ENCODE measurements around the gene FADD. TPM values are rescaled to one million over a fixed set of nuclear protein-coding genes. Genes with fewer than 3 reads are reported as not detected.
"Not testable (repeated sequence)": the region's sequence is repeated elsewhere in the genome, so short reads cannot be mapped to it uniquely, and the experiment has no call there.

The FADD gene
- polyA plus RNA-seq, 3 donors: 5.4 to 9.5 (median 7.7) TPM

DNA sequence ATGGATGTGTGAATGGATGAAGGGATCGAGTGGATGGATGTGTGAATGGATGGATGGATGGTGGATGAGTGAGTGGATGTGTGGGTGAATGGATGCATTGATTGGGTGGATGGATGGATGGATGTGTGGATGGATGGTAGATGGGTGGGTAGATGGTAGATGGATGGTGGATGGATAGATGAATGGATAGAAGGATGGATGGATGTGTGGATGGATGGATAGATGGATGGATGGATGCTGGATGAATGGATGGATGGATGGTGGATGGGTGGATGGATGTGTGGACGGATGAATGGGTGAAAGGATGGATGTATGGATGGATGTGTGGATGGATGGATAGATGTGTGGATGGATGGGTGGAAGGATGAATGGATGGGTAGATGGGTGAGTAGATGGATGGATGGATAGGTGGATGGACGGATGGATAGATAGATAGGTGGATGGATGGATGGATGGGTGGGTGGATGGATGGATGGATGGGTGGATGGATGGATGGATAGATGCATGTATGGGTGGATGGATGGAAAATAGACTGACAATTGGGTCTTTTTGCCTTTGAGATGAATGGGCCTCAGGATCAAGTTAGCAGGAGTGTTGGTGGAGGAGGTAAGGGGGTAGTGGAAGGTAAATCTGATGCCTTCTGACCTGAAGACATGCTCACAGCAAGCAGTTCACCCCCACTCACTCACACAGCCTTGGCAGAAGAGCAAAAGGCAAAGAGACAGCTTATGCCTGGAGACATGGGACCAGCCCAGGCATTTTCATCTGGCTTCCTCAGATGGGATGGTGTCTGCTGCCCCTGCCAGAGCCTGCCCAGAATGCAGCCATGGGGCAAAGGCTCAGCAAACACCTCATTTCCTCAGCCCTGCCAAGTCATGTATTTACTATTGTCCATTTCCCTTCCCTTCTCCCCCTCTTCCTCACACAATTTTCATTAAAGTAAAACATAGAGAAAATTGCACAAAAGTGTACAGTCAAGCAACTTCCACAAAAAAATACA lies 8.0 kb upstream of the FADD start:
- Histone ChIP-seq H3K9me3 (replicated peaks in 1 of 2; ENCODE audit: control insufficient read depth in 1 of 2, insufficient read depth in 1 of 2, low read length in 2 of 2) (no peaks in the 10 kb centered on the region), H3K79me2 (ENCODE audit: insufficient read depth, low read length) (no peaks in the 10 kb centered on the region), H3K9ac (ENCODE audit: insufficient read depth, low read length, poor library complexity, severe bottlenecking) (no peak overlapping the region), H2AFZ (ENCODE audit: insufficient read depth, low read depth, low read length, poor library complexity, severe bottlenecking) (no peak overlapping the region), H3K27me3 (ENCODE audit: control insufficient read depth in 2 of 2, insufficient read depth in 2 of 2, low read length in 2 of 2) (peaks cover 0 to 2% of the 10 kb centered on the region in 2 donors), H4K20me1 (ENCODE audit: insufficient read depth, low read length) (no peaks in the 10 kb centered on the region), H3K36me3 (replicated peaks in 1 of 2; ENCODE audit: control insufficient read depth in 1 of 2, insufficient read depth in 2 of 2, low read length in 2 of 2) (no peaks in the 10 kb centered on the region), H3K27ac (ENCODE audit: low read depth in 1 of 2, low read length in 2 of 2) (no peak overlapping the region), H3K4me2 (replicated peaks; ENCODE audit: extremely low read depth, low read length, poor library complexity, severe bottlenecking) (no peak overlapping the region), H3K4me1 (ENCODE audit: control insufficient read depth in 1 of 2, insufficient read depth in 2 of 2, low read length in 2 of 2) (no peaks in the 10 kb centered on the region), H3K4me3 (replicated peaks in 1 of 3; ENCODE audit: low read depth in 2 of 3, low read length in 3 of 3) (no peak overlapping the region)
- Mint-ChIP-seq H3K27me3 (ENCODE audit: low read depth in 3 of 3) (peaks cover 14 to 21% (median 18%) of the 10 kb centered on the region in 3 donors), H3K4me1 (peaks cover 7% of the 10 kb centered on the region), H3K27ac (peak overlapping the region in 1 of 7 donors; percentile 47), H3K9me3 (peaks cover 0 to 3% (median 0%) of the 10 kb centered on the region in 7 donors), H3K36me3 (no peaks in the 10 kb centered on the region), H3K4me3 (no peak overlapping the region)
- intact Hi-C loops (cut with micrococcal nuclease): loop anchor here (5.0 to 10.0 kb wide), 4 partner anchors 273 to 1290 kb away; partner anchors contain the start of genes IGHMBP2 (in 1 of the 2), LTO1 (in 1 of the 2) and MRPL21 (in 1 of the 2)
- DNase-seq: no peak
- TF ChIP-seq CTCF (IDR thresholded peaks at IDR 0.05): no peak
- WGBS (ENCODE audit: insufficient coverage): 90% methylated on average over 3 of the region's 3 CpGs

DNA sequence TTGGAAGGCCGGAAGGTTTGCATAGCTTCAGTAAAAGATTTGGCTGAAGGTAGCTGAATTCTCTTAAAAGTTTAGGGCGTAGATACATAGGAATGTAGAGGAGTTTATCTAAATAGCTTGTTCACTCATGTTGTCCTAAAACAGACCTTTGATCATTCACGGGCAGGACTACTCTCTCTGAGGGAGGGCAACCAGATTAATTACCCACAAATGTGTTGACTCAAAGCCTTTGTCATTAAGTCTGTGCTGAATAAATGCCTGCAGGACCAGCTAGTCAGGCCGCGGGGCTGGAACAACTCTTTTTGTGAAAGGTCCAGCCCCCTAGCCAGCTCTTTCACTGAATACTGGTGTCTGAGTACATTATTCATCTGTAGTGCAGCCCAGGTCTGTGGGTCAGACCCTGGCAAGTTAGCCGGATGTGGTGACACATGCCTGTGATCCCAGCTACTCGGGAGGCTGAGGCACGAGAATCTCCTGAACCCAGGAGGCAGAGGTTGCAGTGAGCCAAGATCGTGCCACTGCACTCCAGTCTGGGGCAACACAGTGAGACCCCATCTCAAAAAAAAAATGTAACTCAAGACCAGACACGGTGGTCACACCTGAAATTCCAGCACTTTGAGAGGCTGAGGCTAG lies 2.8 kb upstream of the FADD start:
- Histone ChIP-seq H3K79me2 (ENCODE audit: insufficient read depth, low read length) (peaks cover 26% of the 10 kb centered on the region), H3K4me2 (replicated peaks; ENCODE audit: extremely low read depth, low read length, poor library complexity, severe bottlenecking) (no peak overlapping the region), H3K27ac (ENCODE audit: low read depth in 1 of 2, low read length in 2 of 2) (no peak overlapping the region), H3K4me3 (replicated peaks in 1 of 3; ENCODE audit: low read depth in 2 of 3, low read length in 3 of 3) (no peak overlapping the region), H2AFZ (ENCODE audit: insufficient read depth, low read depth, low read length, poor library complexity, severe bottlenecking) (no peak overlapping the region), H3K4me1 (ENCODE audit: control insufficient read depth in 1 of 2, insufficient read depth in 2 of 2, low read length in 2 of 2) (peaks cover 26 to 34% of the 10 kb centered on the region in 2 donors), H3K36me3 (replicated peaks in 1 of 2; ENCODE audit: control insufficient read depth in 1 of 2, insufficient read depth in 2 of 2, low read length in 2 of 2) (peaks cover 0 to 7% of the 10 kb centered on the region in 2 donors), H3K9me3 (replicated peaks in 1 of 2; ENCODE audit: control insufficient read depth in 1 of 2, insufficient read depth in 1 of 2, low read length in 2 of 2) (no peaks in the 10 kb centered on the region), H3K27me3 (ENCODE audit: control insufficient read depth in 2 of 2, insufficient read depth in 2 of 2, low read length in 2 of 2) (peaks cover 0 to 2% of the 10 kb centered on the region in 2 donors), H3K9ac (ENCODE audit: insufficient read depth, low read length, poor library complexity, severe bottlenecking) (no peak overlapping the region), H4K20me1 (ENCODE audit: insufficient read depth, low read length) (peaks cover 14% of the 10 kb centered on the region)
- Mint-ChIP-seq H3K4me1 (peaks cover 35% of the 10 kb centered on the region), H3K36me3 (peaks cover 11% of the 10 kb centered on the region in 2 donors), H3K4me3 (no peak overlapping the region), H3K27me3 (ENCODE audit: low read depth in 3 of 3) (peaks cover 13 to 21% (median 16%) of the 10 kb centered on the region in 3 donors), H3K27ac (no peak overlapping the region), H3K9me3 (peaks cover 0 to 3% (median 0%) of the 10 kb centered on the region in 7 donors)
- 83% methylated on average over 4 of the region's 10 CpGs for WGBS (ENCODE audit: insufficient coverage)
- no peak for TF ChIP-seq CTCF (IDR thresholded peaks at IDR 0.05)
- intact Hi-C loops (cut with micrococcal nuclease): loop anchor here (5.0 to 10.0 kb wide), 4 partner anchors 72 to 903 kb away; partner anchors contain the start of gene PPFIA1 (in 1 of the 2)
- DNase-seq: no peak

- H3K27me3 ChIP-seq (ENCODE audit: control insufficient read depth in 2 of 2, insufficient read depth in 2 of 2, low read length in 2 of 2); H2AFZ ChIP-seq (ENCODE audit: insufficient read depth, low read depth, low read length, poor library complexity, severe bottlenecking); H3K9me3 ChIP-seq (replicated peaks in 1 of 2; ENCODE audit: control insufficient read depth in 1 of 2, insufficient read depth in 1 of 2, low read length in 2 of 2); DNase-seq; H3K9me3 Mint-ChIP-seq; H3K4me3 ChIP-seq (replicated peaks in 1 of 3; ENCODE audit: low read depth in 2 of 3, low read length in 3 of 3); H3K9ac ChIP-seq (ENCODE audit: insufficient read depth, low read length, poor library complexity, severe bottlenecking); H3K4me2 ChIP-seq (replicated peaks; ENCODE audit: extremely low read depth, low read length, poor library complexity, severe bottlenecking); H3K27ac ChIP-seq (ENCODE audit: low read depth in 1 of 2, low read length in 2 of 2): not testable (repeated sequence)
- H3K4me1 ChIP-seq (ENCODE audit: control insufficient read depth in 1 of 2, insufficient read depth in 2 of 2, low read length in 2 of 2): peaks cover 26 to 36% of the 10 kb centered on the region in 2 donors
- intact Hi-C loops (cut with micrococcal nuclease): loop anchor here (5.0 to 10.0 kb wide), 4 partner anchors 71 to 904 kb away; partner anchors contain the start of gene PPFIA1 (in 1 of the 2)
- H3K79me2 ChIP-seq (ENCODE audit: insufficient read depth, low read length): peaks cover 33% of the 10 kb centered on the region
- H3K36me3 ChIP-seq (replicated peaks in 1 of 2; ENCODE audit: control insufficient read depth in 1 of 2, insufficient read depth in 2 of 2, low read length in 2 of 2): peaks cover 4 to 14% of the 10 kb centered on the region in 2 donors
- Mint-ChIP-seq H3K27ac (peak overlapping the region in 2 of 7 donors; percentile 25 to 42), H3K27me3 (ENCODE audit: low read depth in 3 of 3) (peaks cover 13 to 21% (median 16%) of the 10 kb centered on the region in 3 donors), H3K4me1 (peaks cover 39% of the 10 kb centered on the region), H3K36me3 (peaks cover 18% of the 10 kb centered on the region in 2 donors), H3K4me3 (peak overlapping the region in 1 of 2 donors; percentile 42)
- peaks cover 21% of the 10 kb centered on the region for H4K20me1 ChIP-seq (ENCODE audit: insufficient read depth, low read length)
- no CpG with 5 or more reads among the region's 3 CpGs for WGBS (ENCODE audit: insufficient coverage)
These were observed 2.0 kb upstream of the FADD start for GRCh38 chr11:70201047-70201446.
